ENCODE data around the gene MSI2.

DNA sequence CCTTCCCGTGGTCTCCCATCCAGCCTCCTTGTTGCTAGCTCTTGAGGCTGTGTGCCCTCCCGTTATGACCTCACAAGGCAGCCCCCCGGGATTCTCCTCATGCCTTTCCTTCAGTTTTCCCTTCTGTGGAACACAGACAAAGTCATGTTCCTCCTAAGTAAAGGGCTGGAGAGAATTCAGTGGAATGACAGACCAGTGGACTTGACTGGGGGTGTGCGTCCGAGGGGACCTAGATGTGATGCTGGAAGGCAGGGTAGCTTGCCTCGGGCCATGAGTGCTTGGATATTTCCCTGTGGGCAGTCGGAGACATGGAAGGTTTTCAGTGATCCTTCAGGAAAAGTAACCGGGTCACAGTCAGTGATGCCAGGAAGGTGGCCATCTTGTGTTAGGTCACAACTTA is 247.9 kb downstream of the MSI2 start:
- TF ChIP-seq, protein P1, sequence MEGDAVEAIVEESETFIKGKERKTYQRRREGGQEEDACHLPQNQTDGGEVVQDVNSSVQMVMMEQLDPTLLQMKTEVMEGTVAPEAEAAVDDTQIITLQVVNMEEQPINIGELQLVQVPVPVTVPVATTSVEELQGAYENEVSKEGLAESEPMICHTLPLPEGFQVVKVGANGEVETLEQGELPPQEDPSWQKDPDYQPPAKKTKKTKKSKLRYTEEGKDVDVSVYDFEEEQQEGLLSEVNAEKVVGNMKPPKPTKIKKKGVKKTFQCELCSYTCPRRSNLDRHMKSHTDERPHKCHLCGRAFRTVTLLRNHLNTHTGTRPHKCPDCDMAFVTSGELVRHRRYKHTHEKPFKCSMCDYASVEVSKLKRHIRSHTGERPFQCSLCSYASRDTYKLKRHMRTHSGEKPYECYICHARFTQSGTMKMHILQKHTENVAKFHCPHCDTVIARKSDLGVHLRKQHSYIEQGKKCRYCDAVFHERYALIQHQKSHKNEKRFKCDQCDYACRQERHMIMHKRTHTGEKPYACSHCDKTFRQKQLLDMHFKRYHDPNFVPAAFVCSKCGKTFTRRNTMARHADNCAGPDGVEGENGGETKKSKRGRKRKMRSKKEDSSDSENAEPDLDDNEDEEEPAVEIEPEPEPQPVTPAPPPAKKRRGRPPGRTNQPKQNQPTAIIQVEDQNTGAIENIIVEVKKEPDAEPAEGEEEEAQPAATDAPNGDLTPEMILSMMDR (IDR thresholded peaks at IDR 0.05) = no peak
- TF ChIP-seq POLR2A (IDR thresholded peaks at IDR 0.05) = no peak

All from adrenal gland (tissue), 5 donors.